ENCODE measurements around the gene COL9A3.
"Not testable (repeated sequence)": the region's sequence is repeated elsewhere in the genome, so short reads cannot be mapped to it uniquely, and the experiment has no call there.

Gene COL9A3

GRCh38 chr20:62832951-62833391, 16.1 kb downstream of the COL9A3 start:
- DNase-seq, result no peak

- no peak for DNase-seq
These were observed 18.3 kb downstream of the COL9A3 start for GRCh38 chr20:62834967-62835730.

- DNase-seq, result no peak
These were observed 19.3 kb downstream of the COL9A3 start for GRCh38 chr20:62835931-62836861.

GRCh38 chr20:62836967-62837490, 20.2 kb downstream of the COL9A3 start:
- DNase-seq, result no peak

- no peak for DNase-seq
These were observed 20.9 kb downstream of the COL9A3 start for GRCh38 chr20:62837790-62838127.

- DNase-seq, result no peak
These were observed 21.5 kb downstream of the COL9A3 start for GRCh38 chr20:62838128-62838891.

- no peak for DNase-seq
These were observed 22.4 kb downstream of the COL9A3 start for GRCh38 chr20:62839261-62839660.

GRCh38 chr20:62839816-62840215, 23.0 kb downstream of the COL9A3 start:
- no peak for DNase-seq

GRCh38 chr20:62840244-62841197, 23.7 kb downstream of the COL9A3 start:
- no peak for DNase-seq

GRCh38 chr20:62841705-62842212, 24.9 kb downstream of the COL9A3 start:
- DNase-seq, result no peak

GRCh38 chr20:62843656-62844055, 26.8 kb downstream of the COL9A3 start:
- DNase-seq, result no peak

GRCh38 chr20:62844182-62844581, 27.3 kb downstream of the COL9A3 start:
- no peak for DNase-seq

GRCh38 chr20:62845416-62846160, 28.7 kb downstream of the COL9A3 start:
- DNase-seq, result peak in 1 of 56 donors; percentile 16

GRCh38 chr20:62846166-62846890, 29.5 kb downstream of the COL9A3 start:
- peak in 5 of 56 donors; percentile 6 to 34 (median 15) for DNase-seq

GRCh38 chr20:62848917-62849316, 32.1 kb downstream of the COL9A3 start:
- DNase-seq, result not testable (repeated sequence)

GRCh38 chr20:62849431-62849830, 32.6 kb downstream of the COL9A3 start:
- DNase-seq, result no peak

- peak in 53 of 56 donors; percentile 16 to 87 (median 75) for DNase-seq
These were observed 33.6 kb downstream of the COL9A3 start for GRCh38 chr20:62850333-62850974.

- DNase-seq, result no peak
These were observed 35.3 kb downstream of the COL9A3 start for GRCh38 chr20:62852196-62852595.

Data from amygdala (tissue), 56 donors.